Measurements from ENCODE around the gene ST6GALNAC2.

- TF ChIP-seq ZNF274 (IDR thresholded peaks at IDR 0.05; ENCODE audit: low read length) (no peak), ZNF274 (tag by site-specific recombination; IDR thresholded peaks at IDR 0.05; ENCODE audit: borderline replicate concordance) (no peak), ZNF24 (tag by site-specific recombination; IDR thresholded peaks at IDR 0.05) (no peak), ZNF449 (tag by site-specific recombination; IDR thresholded peaks at IDR 0.05) (no peak)
Measured at GRCh38 chr17:76611758-76612157, 26.1 kb upstream of the ST6GALNAC2 start.
